ENCODE results near the gene CNOT3.
"Not testable (repeated sequence)": the region's sequence is repeated elsewhere in the genome, so short reads cannot be mapped to it uniquely, and the experiment has no call there.

The CNOT3 gene

DNA sequence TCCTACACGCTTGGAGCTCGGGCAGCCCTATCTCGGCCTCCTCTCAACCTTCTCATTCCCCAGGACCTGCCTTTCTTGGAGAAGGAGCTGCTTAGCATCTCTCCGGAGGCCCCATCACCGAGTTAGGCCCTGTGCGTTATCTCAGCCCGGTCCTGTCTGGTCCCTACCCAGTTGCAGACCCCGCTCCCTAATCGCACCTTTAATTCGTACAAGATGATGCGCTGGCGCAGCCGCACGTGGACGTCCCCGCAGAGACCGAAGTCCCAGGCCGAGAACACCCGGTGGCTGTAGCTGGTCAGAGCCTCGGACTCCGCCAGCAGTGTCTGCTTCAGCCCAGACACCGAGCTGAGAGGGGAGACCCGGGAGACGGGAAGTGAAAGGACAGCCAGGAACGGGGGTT, 27.7 kb downstream of the CNOT3 start:
- no peak for DNase-seq

- DNase-seq: peak in 56 of 58 donors; percentile 6 to 96 (median 72)
Observed at GRCh38 chr19:54168174-54168917, 30.8 kb downstream of the CNOT3 start.

GRCh38 chr19:54169149-54169740, 31.7 kb downstream of the CNOT3 start:
- no peak for DNase-seq

GRCh38 chr19:54171736-54172431, 34.3 kb downstream of the CNOT3 start:
- not testable (repeated sequence) for DNase-seq

DNA sequence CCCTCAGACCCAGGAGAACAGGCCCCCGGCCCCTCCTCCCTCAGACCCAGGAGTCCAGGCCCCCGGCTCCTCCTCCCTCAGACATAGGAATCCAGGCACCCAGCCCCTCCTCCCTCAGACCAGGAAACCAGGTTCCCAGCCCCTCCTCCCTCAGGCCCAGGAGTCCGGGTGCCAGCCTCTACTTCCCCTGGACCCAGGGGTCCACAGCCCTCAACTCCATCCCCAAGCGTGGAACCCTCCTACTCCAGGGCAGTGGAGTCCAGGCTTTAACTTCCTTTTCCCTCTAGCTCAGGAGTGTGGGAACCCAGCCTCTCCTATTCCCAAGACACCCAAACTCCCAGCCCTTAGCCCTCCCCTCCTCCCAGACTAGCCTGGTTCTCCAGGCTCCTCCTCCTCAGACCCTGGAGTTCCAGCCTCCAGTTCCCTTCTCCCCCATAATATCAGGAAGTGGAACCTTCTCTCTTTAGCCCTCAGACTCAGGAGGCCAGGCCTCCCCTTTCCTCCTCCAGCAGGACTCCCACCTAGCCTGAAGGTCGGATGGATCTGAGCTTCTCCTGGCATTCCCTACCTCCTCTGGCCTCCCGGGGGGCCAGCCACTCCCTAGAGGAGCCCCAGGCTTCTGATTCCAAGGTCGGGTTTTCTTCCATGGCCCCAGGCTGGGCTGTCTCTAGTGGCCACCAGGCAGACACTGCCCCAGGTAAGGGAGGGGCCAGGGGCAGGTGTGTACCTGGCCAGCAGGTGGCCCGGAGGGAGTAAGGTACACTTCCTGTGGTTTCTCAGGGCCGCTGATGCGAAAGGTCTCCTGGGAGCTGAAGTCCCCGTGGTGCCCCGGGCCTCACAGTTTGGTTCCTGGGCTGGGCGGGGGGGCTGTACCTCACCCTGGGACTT, 35.2 kb downstream of the CNOT3 start, which contains the start of gene TMC4:
Gene TMC4, minus strand, starts transcription at position 690 of the 888 bp plus-strand sequence. Its CDS starts 43 bp downstream, at position 647.
- no peak for DNase-seq

DNA sequence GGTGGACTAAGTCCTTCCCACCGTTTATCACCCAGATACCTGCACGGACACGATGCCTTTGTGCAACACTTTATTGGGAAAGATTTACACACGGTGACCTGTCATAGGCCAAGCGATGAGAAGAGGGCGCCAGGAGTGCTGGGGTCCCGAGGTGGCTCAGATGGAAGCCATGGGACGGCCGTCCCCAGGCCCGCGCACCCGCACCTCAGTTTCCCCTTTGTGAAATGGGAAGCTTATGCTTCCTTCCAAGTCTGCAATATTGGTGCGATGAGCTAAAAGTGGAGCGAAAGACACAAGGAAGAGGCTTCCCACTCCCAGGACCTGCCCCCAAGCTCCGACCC, 35.8 kb downstream of the CNOT3 start:
- no peak for DNase-seq

DNA sequence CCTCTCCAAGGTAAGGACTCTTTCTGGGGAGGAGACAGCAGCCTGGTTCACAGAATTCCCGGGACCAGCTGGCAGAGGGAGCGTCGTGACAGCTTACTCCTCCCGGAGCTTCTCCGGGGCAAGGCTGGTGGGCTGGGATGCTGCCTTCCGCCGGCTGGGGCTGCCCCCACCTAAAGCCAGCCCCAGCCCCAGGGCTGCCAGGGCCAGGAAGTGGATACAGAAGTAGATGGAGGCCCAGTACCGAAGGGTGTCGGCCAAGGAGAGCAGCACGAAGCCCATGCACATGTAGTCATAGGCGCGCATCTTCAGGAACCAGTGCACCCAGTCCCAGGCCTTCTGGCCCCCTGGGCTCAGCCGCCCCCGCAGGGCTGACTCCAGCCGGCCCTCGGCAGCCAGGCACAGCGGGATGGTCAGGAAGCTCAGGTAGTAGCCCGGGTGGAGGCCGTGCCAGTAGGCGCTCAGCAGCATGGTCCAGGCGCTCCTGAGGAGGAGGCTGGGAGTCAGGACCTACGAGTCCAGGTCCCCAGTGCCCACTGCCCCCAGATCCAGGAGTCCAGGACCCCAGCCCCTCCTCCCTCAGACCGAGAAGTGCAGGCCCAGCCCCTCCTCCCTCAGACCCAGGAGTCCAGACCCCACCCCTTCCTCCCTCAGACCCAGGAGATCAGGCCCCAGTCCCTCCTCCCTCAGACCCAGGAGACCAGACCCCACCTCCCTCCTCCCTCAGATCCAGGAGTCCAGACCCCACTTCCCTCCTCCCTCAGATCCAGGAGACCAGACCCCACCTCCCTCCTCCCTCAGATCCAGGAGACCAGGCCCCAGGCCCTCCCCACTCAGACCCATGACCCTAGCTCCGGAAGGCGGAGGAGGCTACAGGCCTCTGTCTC, 36.6 kb downstream of the CNOT3 start:
- no peak for DNase-seq

- peak in 22 of 58 donors; percentile 3 to 48 (median 24) for DNase-seq
Observed at GRCh38 chr19:54178581-54179261, 41.2 kb downstream of the CNOT3 start.

GRCh38 chr19:54179262-54179852, 41.8 kb downstream of the CNOT3 start:
- no peak for DNase-seq

DNA sequence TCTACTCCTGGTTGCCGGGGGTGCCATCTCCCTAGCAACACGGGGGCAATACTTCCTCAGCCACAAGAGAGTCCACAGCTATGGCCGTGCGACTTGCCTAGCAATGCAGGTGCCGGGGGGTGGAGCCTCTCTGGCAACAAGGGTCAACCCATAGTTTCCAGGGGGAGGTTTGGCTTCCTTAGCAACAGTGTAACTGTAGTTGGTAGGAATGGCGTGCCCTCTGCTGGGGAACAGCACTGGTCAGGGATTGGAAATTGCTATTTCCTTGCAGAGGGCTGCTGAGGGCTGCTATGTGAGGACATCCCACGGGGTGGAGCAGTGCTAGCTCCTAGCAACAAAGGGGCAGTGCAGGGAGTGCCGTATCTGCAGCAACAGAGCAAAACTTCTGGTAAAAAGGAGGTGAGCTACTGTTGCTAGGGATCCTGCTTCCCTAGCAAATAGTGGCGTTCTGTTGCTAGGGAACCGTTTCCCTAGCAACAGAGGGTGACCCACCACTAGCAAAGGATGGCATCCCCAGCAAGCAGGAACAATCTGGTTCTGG, 42.4 kb downstream of the CNOT3 start:
- peak in 47 of 58 donors; percentile 9 to 81 (median 45) for DNase-seq

- DNase-seq: no peak
Observed at GRCh38 chr19:54180691-54181091, 43.1 kb downstream of the CNOT3 start.

DNA sequence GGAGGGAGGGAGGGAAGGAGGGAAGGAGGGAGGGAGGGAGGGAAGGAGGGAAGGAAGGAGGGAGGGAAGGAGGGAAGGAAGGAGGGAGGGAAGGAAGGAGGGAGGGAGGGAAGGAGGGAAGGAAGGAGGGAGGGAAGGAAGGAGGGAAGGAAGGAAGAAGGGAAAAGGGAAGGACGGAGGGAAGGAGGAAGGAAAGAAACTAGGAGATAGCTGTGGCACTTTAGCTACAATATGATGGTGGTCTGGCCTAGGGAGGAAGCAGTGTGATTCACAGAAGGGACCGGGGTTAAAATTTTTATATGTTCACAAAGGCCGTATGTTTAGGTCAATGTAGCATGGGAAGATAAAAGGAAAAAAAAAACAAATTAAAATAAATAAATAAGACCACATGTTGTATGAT, 44.3 kb downstream of the CNOT3 start:
- not testable (repeated sequence) for DNase-seq

GRCh38 chr19:54183431-54183830, 45.9 kb downstream of the CNOT3 start:
- no peak for DNase-seq

DNA sequence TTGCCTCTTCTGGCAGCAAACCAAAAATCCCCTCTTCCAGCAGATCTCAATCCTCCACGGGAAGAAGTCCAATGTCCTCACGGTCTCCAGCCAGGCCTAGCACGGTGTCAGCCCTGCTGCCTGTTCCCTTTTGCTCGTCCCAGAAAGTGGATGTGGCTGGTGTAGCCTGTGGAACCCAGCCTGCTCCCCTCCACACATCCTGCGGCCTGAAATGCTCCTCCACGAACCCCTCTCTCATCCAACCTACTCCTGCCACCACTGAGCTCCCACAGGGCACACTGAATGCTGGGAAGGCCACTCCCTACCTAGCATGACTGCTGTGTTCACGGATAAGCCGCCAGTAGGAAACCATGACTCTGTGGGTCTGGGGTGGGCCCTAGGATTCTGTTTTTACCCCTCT, 48.8 kb downstream of the CNOT3 start:
- DNase-seq: no peak

DNA sequence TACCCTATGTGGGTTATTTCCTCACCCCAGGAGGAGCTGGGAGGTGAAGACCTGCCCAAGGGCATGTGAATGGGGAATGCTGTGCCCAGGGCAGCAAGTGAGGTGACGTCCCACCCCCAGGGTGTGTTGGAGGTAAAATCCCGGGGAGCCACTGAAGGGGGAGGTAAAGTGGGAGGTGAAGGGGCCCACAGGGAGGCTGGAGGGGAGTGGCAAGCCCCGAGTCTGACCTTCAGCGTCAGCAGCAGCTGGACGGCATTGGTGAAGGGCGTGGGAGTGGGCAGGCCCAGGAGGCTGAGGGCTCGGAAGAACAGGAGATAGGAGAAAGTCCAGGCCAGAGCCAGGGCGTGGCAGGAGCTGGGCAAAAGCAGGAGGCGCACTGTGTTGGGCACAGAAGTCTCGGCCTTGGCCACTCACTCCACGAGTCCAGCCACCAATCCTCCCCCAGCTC, 49.4 kb downstream of the CNOT3 start:
- DNase-seq: no peak

- DNase-seq: peak in 9 of 58 donors; percentile 7 to 60 (median 21)
Observed at GRCh38 chr19:54188215-54188871, 50.8 kb downstream of the CNOT3 start.

- peak in 2 of 58 donors; percentile 72 to 84 for DNase-seq
Observed at GRCh38 chr19:54189145-54189734, 51.7 kb downstream of the CNOT3 start, which contains the start of gene MBOAT7. TSS of gene MBOAT7 (minus strand) at chr19:54189580. CDS start at chr19:54188508, 1,072 bp downstream.

All from anterior cingulate cortex (tissue), 58 donors.